ENCODE measurements around the gene NMNAT2. TPM values are rescaled to one million over a fixed set of nuclear protein-coding genes. Genes with fewer than 3 reads are reported as not detected.
A peak's percentile ranks its signal among the peaks of the same experiment; 100 is the strongest.

Gene NMNAT2
- total RNA-seq, 4 donors from 2014 or later = 0.10 to 0.29 (median 0.26) TPM; not detected in 1

DNA sequence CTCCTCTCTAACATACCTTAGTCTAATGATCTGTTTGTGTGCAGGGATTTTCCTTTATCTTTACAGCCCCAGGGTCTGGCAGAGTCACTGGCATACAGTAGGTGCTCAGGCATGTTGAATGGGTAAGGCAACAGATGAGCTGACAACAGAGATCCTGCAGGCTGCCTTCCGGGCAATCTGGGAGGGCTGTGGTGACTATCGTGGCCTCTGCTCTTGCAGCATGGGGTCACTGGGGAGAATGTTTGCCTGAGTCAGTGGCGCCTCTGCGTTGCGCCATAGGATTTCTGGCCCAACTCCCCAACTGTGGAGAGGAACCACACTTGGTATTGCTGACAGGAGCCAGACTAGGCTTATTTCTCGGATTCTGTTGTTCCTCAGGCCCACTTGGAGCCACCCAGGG lies 138.3 kb downstream of the NMNAT2 start:
- Histone ChIP-seq H3K9me3 (no peaks in the 10 kb centered on the region), H3K4me3 (no peak overlapping the region), H3K36me3 (no peaks in the 10 kb centered on the region), H3K27ac (peak overlapping the region in 2 of 4 donors; percentile 27 to 36), H3K4me1 (peaks cover 21 to 24% of the 10 kb centered on the region in 2 donors), H3K27me3 (no peaks in the 10 kb centered on the region)
- intact Hi-C loops (cut with DNase I; ENCODE audit: low total_unique reads) (loop anchor here (5.0 kb wide), 4 partner anchors 192 to 457 kb away; partner anchors contain the start of gene SMG7), in situ Hi-C loops (cut with MboI; ENCODE audit: low sequenced_read_pairs in 4 of 4) (loop anchor here (10.0 to 25.0 kb wide), 5 partner anchors 318 to 632 kb away; partner anchors contain the start of genes ARPC5 (in 1 of the 4) and SHCBP1L (in 1 of the 4))
- peak; percentile 20 to 44 for DNase-seq
- no peak for ATAC-seq
- TF ChIP-seq POLR2A (IDR thresholded peaks at IDR 0.05) = no peak
- TF ChIP-seq, protein P1, sequence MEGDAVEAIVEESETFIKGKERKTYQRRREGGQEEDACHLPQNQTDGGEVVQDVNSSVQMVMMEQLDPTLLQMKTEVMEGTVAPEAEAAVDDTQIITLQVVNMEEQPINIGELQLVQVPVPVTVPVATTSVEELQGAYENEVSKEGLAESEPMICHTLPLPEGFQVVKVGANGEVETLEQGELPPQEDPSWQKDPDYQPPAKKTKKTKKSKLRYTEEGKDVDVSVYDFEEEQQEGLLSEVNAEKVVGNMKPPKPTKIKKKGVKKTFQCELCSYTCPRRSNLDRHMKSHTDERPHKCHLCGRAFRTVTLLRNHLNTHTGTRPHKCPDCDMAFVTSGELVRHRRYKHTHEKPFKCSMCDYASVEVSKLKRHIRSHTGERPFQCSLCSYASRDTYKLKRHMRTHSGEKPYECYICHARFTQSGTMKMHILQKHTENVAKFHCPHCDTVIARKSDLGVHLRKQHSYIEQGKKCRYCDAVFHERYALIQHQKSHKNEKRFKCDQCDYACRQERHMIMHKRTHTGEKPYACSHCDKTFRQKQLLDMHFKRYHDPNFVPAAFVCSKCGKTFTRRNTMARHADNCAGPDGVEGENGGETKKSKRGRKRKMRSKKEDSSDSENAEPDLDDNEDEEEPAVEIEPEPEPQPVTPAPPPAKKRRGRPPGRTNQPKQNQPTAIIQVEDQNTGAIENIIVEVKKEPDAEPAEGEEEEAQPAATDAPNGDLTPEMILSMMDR (IDR thresholded peaks at IDR 0.05 in 4 of 5, conservative IDR thresholded peaks at IDR 0.05 in 1 of 5) = no peak

DNA sequence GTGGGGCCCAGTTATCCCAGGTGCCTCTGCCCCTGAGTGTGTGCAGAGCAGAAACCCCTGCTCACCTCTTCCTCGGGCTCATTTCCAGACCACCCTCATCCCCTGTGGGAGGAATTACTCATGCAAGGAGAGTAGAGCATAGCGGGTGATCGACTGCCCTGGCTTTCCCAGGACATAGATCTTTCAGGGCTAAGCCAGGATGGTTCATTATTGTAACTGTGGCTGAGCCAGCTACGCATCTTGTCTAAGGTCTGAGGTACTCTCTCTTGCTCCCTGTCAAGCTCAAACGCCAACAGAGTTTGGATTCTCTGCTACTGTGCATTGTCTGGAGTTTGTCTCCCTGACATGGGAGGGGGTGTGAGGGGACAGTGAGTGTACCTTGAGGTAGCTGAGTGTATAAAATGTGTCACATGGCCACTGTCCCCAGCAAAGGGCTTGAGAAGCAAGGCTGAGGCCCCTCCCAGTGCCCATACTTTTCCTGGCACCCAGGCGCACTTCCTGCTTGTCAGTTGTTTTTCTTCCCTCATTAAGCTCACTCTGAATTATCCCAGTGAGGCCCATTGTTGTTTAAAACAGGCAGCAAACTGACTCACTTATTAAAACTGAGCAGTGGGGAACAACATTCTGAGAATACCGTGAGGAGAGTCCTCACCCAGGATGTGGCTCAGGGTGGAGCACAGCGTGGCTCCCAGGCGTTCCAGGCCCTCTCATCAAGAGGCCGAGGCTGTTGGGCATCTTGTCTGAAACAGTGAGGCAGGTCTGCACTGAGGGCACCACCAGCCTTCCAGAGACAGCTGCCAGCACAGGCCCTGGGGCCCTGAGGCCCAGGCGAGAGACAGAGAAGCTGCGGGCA lies 139.2 kb downstream of the NMNAT2 start:
- no peak for ATAC-seq
- no peaks in the 10 kb centered on the region for H3K36me3 ChIP-seq
- H3K9me3 ChIP-seq = no peaks in the 10 kb centered on the region
- peaks cover 21 to 24% of the 10 kb centered on the region in 2 donors for H3K4me1 ChIP-seq
- H3K27me3 ChIP-seq = no peaks in the 10 kb centered on the region
- DNase-seq = no peak
- intact Hi-C loops (cut with DNase I; ENCODE audit: low total_unique reads) (loop anchor here (5.0 kb wide), 1 partner anchor 458 kb away; no protein-coding TSS in a partner anchor), in situ Hi-C loops (cut with MboI; ENCODE audit: low sequenced_read_pairs in 4 of 4) (loop anchor here in 3 of 4 donors (25.0 kb wide), 4 partner anchors 317 to 633 kb away; partner anchors contain the start of genes ARPC5 (in 1 of the 3) and SHCBP1L (in 1 of the 3))
- no peak overlapping the region for H3K4me3 ChIP-seq
- H3K27ac ChIP-seq = peak overlapping the region in 2 of 4 donors; percentile 27 to 36
- TF ChIP-seq, protein P1 (IDR thresholded peaks at IDR 0.05 in 4 of 5, conservative IDR thresholded peaks at IDR 0.05 in 1 of 5) = no peak
- TF ChIP-seq POLR2A (IDR thresholded peaks at IDR 0.05) = no peak

DNA sequence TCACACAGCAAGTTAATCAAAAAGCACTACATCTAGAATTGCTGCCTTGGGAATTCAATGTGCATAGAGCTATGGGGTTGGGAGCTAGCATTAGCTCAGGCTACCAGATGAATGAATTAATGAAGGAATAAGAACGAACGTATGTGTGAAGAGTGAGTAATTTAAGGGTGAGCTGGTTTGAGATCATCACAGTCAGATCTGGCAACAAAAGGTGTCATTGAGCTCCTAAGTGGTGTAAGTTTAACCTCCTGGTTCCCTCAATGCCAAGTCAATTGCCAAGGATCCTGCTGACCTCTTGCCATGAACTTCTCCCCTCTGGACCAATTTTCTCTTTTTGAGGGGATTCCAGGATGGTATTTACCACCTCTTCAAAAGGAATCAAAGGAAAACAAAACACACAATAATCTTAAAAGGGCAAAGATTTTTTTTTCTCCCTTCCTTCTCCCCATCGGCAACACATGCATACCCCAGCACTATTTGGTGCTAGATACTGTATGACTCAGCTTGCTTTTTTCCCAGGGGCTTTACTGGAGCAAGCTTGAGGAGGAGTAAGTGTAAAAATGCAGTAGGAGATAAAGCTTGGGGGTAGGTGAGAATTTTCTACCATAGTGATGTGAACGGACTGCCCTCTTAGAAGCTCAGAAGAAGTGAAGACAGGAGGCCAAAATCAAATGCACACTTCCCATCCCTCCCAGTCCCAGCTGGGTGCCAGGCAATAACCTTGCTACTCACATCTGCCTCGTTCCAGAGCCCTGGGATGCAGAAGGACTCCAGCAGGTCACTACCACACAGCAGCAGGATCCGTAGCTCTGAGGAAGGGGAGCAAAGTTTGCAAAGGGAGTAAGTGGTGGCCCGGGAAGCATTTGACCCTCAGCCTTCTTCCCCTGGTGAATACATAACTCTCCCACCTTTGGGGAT lies 140.1 kb downstream of the NMNAT2 start:
- Histone ChIP-seq H3K27ac (peak overlapping the region in 1 of 4 donors; percentile 27), H3K4me1 (peaks cover 15 to 20% of the 10 kb centered on the region in 2 donors), H3K27me3 (no peaks in the 10 kb centered on the region), H3K4me3 (no peak overlapping the region), H3K36me3 (no peaks in the 10 kb centered on the region), H3K9me3 (no peaks in the 10 kb centered on the region)
- in situ Hi-C loops (cut with MboI; ENCODE audit: low sequenced_read_pairs in 4 of 4) = loop anchor here in 3 of 4 donors (25.0 kb wide), 4 partner anchors 316 to 634 kb away; partner anchors contain the start of genes ARPC5 (in 1 of the 3) and SHCBP1L (in 1 of the 3)
- no peak for DNase-seq
- no peak for ATAC-seq
- intact Hi-C loops (cut with DNase I; ENCODE audit: low total_unique reads) = loop anchor here (5.0 kb wide), 1 partner anchor 459 kb away; no protein-coding TSS in a partner anchor
- no peak for TF ChIP-seq POLR2A (IDR thresholded peaks at IDR 0.05)
- TF ChIP-seq, protein P1 (IDR thresholded peaks at IDR 0.05 in 4 of 5, conservative IDR thresholded peaks at IDR 0.05 in 1 of 5) = no peak

DNA sequence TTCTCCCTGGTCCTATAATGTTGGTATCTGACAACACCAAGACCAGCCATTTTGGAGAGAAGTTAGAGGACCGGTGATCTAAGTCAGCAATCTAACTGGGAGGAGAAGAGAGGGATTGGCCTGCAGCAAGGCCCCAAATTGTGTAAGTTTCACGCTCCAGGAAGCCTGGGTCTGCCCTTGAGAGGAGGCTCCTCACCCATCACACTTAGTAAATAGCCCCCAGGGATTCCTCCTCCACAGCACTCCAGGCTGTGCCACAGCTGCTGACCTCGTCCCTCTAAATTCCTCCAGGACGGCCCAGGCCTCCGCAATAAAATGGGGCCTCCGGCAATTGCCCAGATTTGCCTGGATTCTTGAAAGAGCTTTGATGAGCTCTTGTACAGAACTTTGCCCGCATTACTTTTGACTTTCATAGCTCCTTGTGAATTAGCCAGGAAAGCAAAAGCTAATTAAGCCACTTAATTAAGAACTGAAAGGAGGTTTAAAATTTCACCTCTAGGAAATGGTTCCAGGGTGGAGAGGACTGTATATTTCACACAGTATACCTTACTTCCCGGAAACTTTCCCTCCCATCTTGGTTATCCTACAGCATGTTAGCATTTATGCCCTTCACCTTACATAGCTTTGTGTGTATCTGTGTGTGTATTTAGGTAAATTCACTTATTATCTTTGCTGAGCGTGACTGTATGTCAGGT lies 141.6 kb downstream of the NMNAT2 start:
- Histone ChIP-seq H3K4me1 (peaks cover 0 to 7% of the 10 kb centered on the region in 2 donors), H3K27ac (no peak overlapping the region), H3K36me3 (no peaks in the 10 kb centered on the region), H3K27me3 (no peaks in the 10 kb centered on the region), H3K4me3 (no peak overlapping the region), H3K9me3 (no peaks in the 10 kb centered on the region)
- intact Hi-C loops (cut with DNase I; ENCODE audit: low total_unique reads) (loop anchor here (5.0 kb wide), 1 partner anchor 461 kb away; no protein-coding TSS in a partner anchor), in situ Hi-C loops (cut with MboI; ENCODE audit: low sequenced_read_pairs in 4 of 4) (loop anchor here in 3 of 4 donors (25.0 kb wide), 4 partner anchors 314 to 636 kb away; partner anchors contain the start of genes ARPC5 (in 1 of the 3) and SHCBP1L (in 1 of the 3))
- DNase-seq = no peak
- ATAC-seq = no peak
- no peak for TF ChIP-seq POLR2A (IDR thresholded peaks at IDR 0.05)
- TF ChIP-seq, protein P1 (IDR thresholded peaks at IDR 0.05 in 4 of 5, conservative IDR thresholded peaks at IDR 0.05 in 1 of 5) = no peak
